Tibial artery (tissue), 4 donors: ENCODE measurements around the gene ARHGEF2.
"Not testable (repeated sequence)": the region's sequence is repeated elsewhere in the genome, so short reads cannot be mapped to it uniquely, and the experiment has no call there.

ENCODE experiments used
- DNase-seq, 2 donors: peaks; one replicate each; pipeline ENCODE4 v3.0.0-alpha.2; 2019
- H3K27ac ChIP-seq, 2 donors: fragments of 200-600 bp; sonication (generic) in 1 of 2; 1 replicate in 1 of 2; 2 replicates in 1 of 2; pipeline ENCODE4 v1.5.1; 2018 to 2019; ENCODE audit warnings: mild to moderate bottlenecking in 1 of 2
- H3K27me3 ChIP-seq, 2 donors: fragments of 200-600 bp; sonication (generic) in 1 of 2; one replicate each; pipeline versions ENCODE4 v1.5.1 to v1.6.0; 2016 to 2019
- H3K36me3 ChIP-seq, 3 donors: fragments of 200-600 bp; sonication (generic) in 2 of 3; one replicate each; pipeline ENCODE4 v1.5.1; 2016 to 2019; ENCODE audit warnings: mild to moderate bottlenecking in 2 of 3
- H3K4me1 ChIP-seq, 4 donors: fragments of 200-600 bp; sonication (generic) in 2 of 4; 1 replicate in 3 of 4; 2 replicates in 1 of 4; pipeline ENCODE4 v1.5.1; 2016 to 2019
- H3K4me3 ChIP-seq, 2 donors: fragments of 200-600 bp; sonication (generic) in 1 of 2; 1 replicate in 1 of 2; 2 replicates in 1 of 2; pipeline ENCODE4 v1.5.1; 2018 to 2019; ENCODE audit warnings: mild to moderate bottlenecking in 2 of 2
- H3K9me3 ChIP-seq, 3 donors: fragments of 200-600 bp; sonication (generic) in 1 of 3; one replicate each; pipeline ENCODE4 v1.5.1; 2016 to 2019
- CTCF ChIP-seq, 2 experiments: fragments of 200-600 bp in 1 of 2; fragments of 450-650 bp in 1 of 2; IDR thresholded peaks; one replicate each; pipeline ENCODE4 v1.5.1; 2017 to 2019; ENCODE audit warnings: antibody characterized with exemption in 2 of 2, mild to moderate bottlenecking in 1 of 2, moderate library complexity in 1 of 2
- intact Hi-C: fragments of 100-400 bp; cut with DNase I; formaldehyde crosslinking; loops from one replicate; pipeline ENCODE4 v1.15.0; 2023; ENCODE audit warnings: low total_unique reads

ARHGEF2 gene

GRCh38 chr1:155990005-155990739 lies 11.8 kb upstream of the ARHGEF2 start:
- DNase-seq = no peak
- Histone ChIP-seq H3K4me1 (peaks cover 0 to 23% (median 9%) of the 10 kb centered on the region in 4 donors), H3K27me3 (no peaks in the 10 kb centered on the region), H3K9me3 (no peaks in the 10 kb centered on the region), H3K27ac (peak overlapping the region; percentile 68 to 79), H3K4me3 (no peak overlapping the region), H3K36me3 (no peaks in the 10 kb centered on the region)
- TF ChIP-seq CTCF (IDR thresholded peaks at IDR 0.05) = no peak
- intact Hi-C loops = no loop called here

GRCh38 chr1:155989242-155990004 lies 11.1 kb upstream of the ARHGEF2 start:
- Histone ChIP-seq H3K4me3 (peak overlapping the region; percentile 50 to 54), H3K4me1 (peaks cover 0 to 28% (median 9%) of the 10 kb centered on the region in 4 donors), H3K27ac (peak overlapping the region; percentile 68 to 79), H3K9me3 (no peaks in the 10 kb centered on the region), H3K36me3 (no peaks in the 10 kb centered on the region), H3K27me3 (no peaks in the 10 kb centered on the region)
- peak; percentile 99 to 100 for TF ChIP-seq CTCF (IDR thresholded peaks at IDR 0.05)
- DNase-seq = peak; percentile 70 to 87
- intact Hi-C loops = loop anchor here (2.0 kb wide), 1 partner anchor 53 kb away; no protein-coding TSS in a partner anchor

- peaks cover 0 to 71% (median 50%) of the 10 kb centered on the region in 4 donors for H3K4me1 ChIP-seq
- intact Hi-C loops = not testable (repeated sequence)
- peak overlapping the region; percentile 98 to 99 for H3K27ac ChIP-seq
Observed at GRCh38 chr1:155984903-155985645, 6.7 kb upstream of the ARHGEF2 start.

GRCh38 chr1:155984341-155984740 lies 6.0 kb upstream of the ARHGEF2 start:
- Histone ChIP-seq H3K27ac (peak overlapping the region; percentile 98 to 99), H3K9me3 (no peaks in the 10 kb centered on the region), H3K4me3 (no peak overlapping the region), H3K4me1 (peaks cover 0 to 75% (median 57%) of the 10 kb centered on the region in 4 donors), H3K27me3 (no peaks in the 10 kb centered on the region), H3K36me3 (no peaks in the 10 kb centered on the region)
- DNase-seq = no peak
- intact Hi-C loops = no loop called here
- TF ChIP-seq CTCF (IDR thresholded peaks at IDR 0.05) = no peak

More at GRCh38 chr1:155984903-155985645, 6.7 kb upstream of the ARHGEF2 start:
- not testable (repeated sequence) for H3K27me3 ChIP-seq, H3K36me3 ChIP-seq, H3K9me3 ChIP-seq, DNase-seq, H3K4me3 ChIP-seq

- peaks cover 0 to 73% (median 55%) of the 10 kb centered on the region in 4 donors for H3K4me1 ChIP-seq
- H3K27ac ChIP-seq = peak overlapping the region; percentile 98 to 99
- H3K27me3 ChIP-seq = no peaks in the 10 kb centered on the region
- no peaks in the 10 kb centered on the region for H3K9me3 ChIP-seq
- TF ChIP-seq CTCF (IDR thresholded peaks at IDR 0.05) = no peak
- intact Hi-C loops = no loop called here
- peak; percentile 75 to 84 for DNase-seq
- H3K36me3 ChIP-seq = no peaks in the 10 kb centered on the region
- H3K4me3 ChIP-seq = peak overlapping the region; percentile 4 to 25
Observed at GRCh38 chr1:155983191-155984024, 5.1 kb upstream of the ARHGEF2 start.
